ENCODE data around the gene TDRD7. TPM values are rescaled to one million over a fixed set of nuclear protein-coding genes. Genes with fewer than 3 reads are reported as not detected.

Gene TDRD7
- total and polyA plus RNA-seq, 2 of the 13 experiments (the other 11 are each of a cell fraction or from before 2014, with no cell fraction given), result 9.8 to 15.5 TPM

GRCh38 chr9:97411789-97412625 lies at the start of gene TDRD7 (continued):
- TF ChIP-seq ZNF362 (CRISPR knock-in tag; IDR thresholded peaks at IDR 0.05; ENCODE audit: borderline replicate concordance), result peak; percentile 45; the same call in 1 of the 2 replicates
- TF ChIP-seq ZNF569 (CRISPR knock-in tag; IDR thresholded peaks at IDR 0.05; ENCODE audit: borderline replicate concordance), result no peak
- TF ChIP-seq ZNF747 (CRISPR knock-in tag; IDR thresholded peaks at IDR 0.05; ENCODE audit: borderline replicate concordance), result peak; percentile 74; the same call in 1 of the 2 replicates
- peak; percentile 65; the same call in 1 of the 2 replicates for TF ChIP-seq ZBTB25 (CRISPR knock-in tag; IDR thresholded peaks at IDR 0.05)
- TF ChIP-seq ESRRA (CRISPR knock-in tag; IDR thresholded peaks at IDR 0.05; ENCODE audit: low read depth), result peak; percentile 56; the same call in 1 of the 2 replicates
- TF ChIP-seq ZNF124 (CRISPR knock-in tag; IDR thresholded peaks at IDR 0.05), result peak; percentile 65; the same call in 1 of the 2 replicates
- TF ChIP-seq PCBP2 (optimal IDR thresholded peaks at IDR 0.05; ENCODE audit: low read depth, low read length, poor library complexity, severe bottlenecking), result no peak
- TF ChIP-seq ZMYM2 (CRISPR knock-in tag; IDR thresholded peaks at IDR 0.05), result peak; percentile 100
- peak; percentile 40; the same call in 1 of the 2 replicates for TF ChIP-seq NFKB2 (CRISPR knock-in tag; IDR thresholded peaks at IDR 0.05; ENCODE audit: borderline replicate concordance)
- no peak for TF ChIP-seq GLI4 (CRISPR knock-in tag; IDR thresholded peaks at IDR 0.05; ENCODE audit: borderline replicate concordance)
- no peak for TF ChIP-seq SP1 (IDR thresholded peaks at IDR 0.05)
- no peak for TF ChIP-seq SP1 (CRISPR knock-in tag; IDR thresholded peaks at IDR 0.05)
- TF ChIP-seq SSRP1 (CRISPR knock-in tag; IDR thresholded peaks at IDR 0.05), result no peak
- TF ChIP-seq RNF2 (conservative IDR thresholded peaks at IDR 0.05; ENCODE audit: low read depth), result no peak
- TF ChIP-seq ZSCAN29 (CRISPR knock-in tag; conservative IDR thresholded peaks at IDR 0.05), result no peak
- TF ChIP-seq NCOA2 (CRISPR knock-in tag; IDR thresholded peaks at IDR 0.05), result no peak; the same call in 1 of the 2 replicates
- no peak for TF ChIP-seq ATF3 (CRISPR knock-in tag; IDR thresholded peaks at IDR 0.05)
- no peak for TF ChIP-seq ZNF713 (CRISPR knock-in tag; IDR thresholded peaks at IDR 0.05)
- peak; percentile 100 for TF ChIP-seq MTA1 (CRISPR knock-in tag; IDR thresholded peaks at IDR 0.05; ENCODE audit: borderline replicate concordance)
- TF ChIP-seq AHDC1 (CRISPR knock-in tag; IDR thresholded peaks at IDR 0.05; ENCODE audit: borderline replicate concordance), result no peak
- TF ChIP-seq ATF1 (CRISPR knock-in tag; IDR thresholded peaks at IDR 0.05), result no peak
- no peak for TF ChIP-seq ZNF576 (CRISPR knock-in tag; IDR thresholded peaks at IDR 0.05)

Measured in HepG2 (cell line).